SU-DHL-6 (cell line): ENCODE measurements around the gene PRR3.

Source experiments
- H2AFZ ChIP-seq: fragments of 200-600 bp; sonication (generic); 2 replicates; pipeline ENCODE4 v1.6.1; 2014; ENCODE audit warnings: low read depth, mild to moderate bottlenecking, moderate library complexity, mixed read lengths, antibody characterized with exemption, low read length; ENCODE audit not compliant: severe bottlenecking
- H3F3A ChIP-seq: fragments of 200-600 bp; shearing (Covaris generic); 2 replicates; pipeline ENCODE4 v1.6.0; 2016; ENCODE audit warnings: antibody characterized with exemption, mild to moderate bottlenecking; ENCODE audit not compliant: insufficient read depth
- H3K27ac ChIP-seq: fragments of 200-600 bp; sonication (generic); 2 replicates; pipeline ENCODE4 v1.5.1; 2016; ENCODE audit warnings: low read depth, mild to moderate bottlenecking, low read length, moderate library complexity, mixed read lengths
- H3K27me3 ChIP-seq: fragments of 200-600 bp; sonication (generic), shearing (Covaris generic); 2 replicates; pipeline ENCODE4 v1.6.0; 2014; ENCODE audit warnings: mild to moderate bottlenecking, low read length
- H3K36me3 ChIP-seq: fragments of 200-600 bp; sonication (generic); 2 replicates; pipeline ENCODE4 v1.6.1; 2014; ENCODE audit warnings: mild to moderate bottlenecking, low read length, mixed read lengths
- H3K4me2 ChIP-seq: fragments of 300-600, 200-600 bp; shearing (Covaris generic), sonication (generic); 2 replicates; pipeline ENCODE4 v1.6.0; 2014; ENCODE audit warnings: low read length, low read depth, mild to moderate bottlenecking; ENCODE audit not compliant: poor library complexity, severe bottlenecking
- H3K4me3 ChIP-seq: fragments of 200-600 bp; sonication (generic); 2 replicates; pipeline ENCODE4 v1.5.1; 2014; ENCODE audit warnings: antibody characterized with exemption, low read length, mild to moderate bottlenecking, mixed read lengths; ENCODE audit not compliant: insufficient read depth, poor library complexity, severe bottlenecking
- H3K79me2 ChIP-seq: fragments of 200-600 bp; sonication (generic); 2 replicates; pipeline ENCODE4 v1.6.1; 2014; ENCODE audit warnings: mild to moderate bottlenecking, low read length, moderate library complexity; ENCODE audit not compliant: insufficient read depth
- H3K9ac ChIP-seq: fragments of 200-600 bp; sonication (generic); 2 replicates; pipeline ENCODE4 v1.7.0; 2014; ENCODE audit warnings: mild to moderate bottlenecking, low read length
- H3K9me2 ChIP-seq: fragments of 200-600 bp; sonication (generic); replicated peaks from 2 replicates; pipeline ENCODE4 v1.6.1; 2014; ENCODE audit warnings: low read length; ENCODE audit not compliant: insufficient read depth
- H3K9me3 ChIP-seq: fragments of 200-600 bp; sonication (generic); 2 replicates; pipeline ENCODE4 v1.6.1; 2014; ENCODE audit warnings: low read length, mixed read lengths; ENCODE audit not compliant: insufficient read depth
- H4K20me1 ChIP-seq: fragments of 200-600 bp; sonication (generic); 2 replicates; pipeline ENCODE4 v1.6.1; 2014; ENCODE audit warnings: low read depth, mild to moderate bottlenecking, antibody characterized with exemption, low read length, moderate library complexity, mixed read lengths
- EZH2phosphoT487 ChIP-seq: fragments of 200-600 bp; sonication (generic), shearing (Covaris generic); conservative IDR thresholded peaks from 2 replicates; pipeline ENCODE4 v1.6.1; 2018; ENCODE audit warnings: mild to moderate bottlenecking, antibody characterized with exemption, low read length, moderate library complexity, mixed read lengths
- TF ChIP-seq, protein P1 (sequence below): fragments of 200-600 bp; sonication (generic); IDR thresholded peaks from one replicate; pipeline ENCODE4 v1.5.1; 2017; ENCODE audit warnings: antibody characterized with exemption, mild to moderate bottlenecking, low read length, moderate library complexity; ENCODE audit not compliant: insufficient read depth, poor library complexity, severe bottlenecking

The PRR3 gene

GRCh38 chr6:30541515-30542403, 15.3 kb upstream of the PRR3 start:
- peak overlapping the region; percentile 28 for H3K9ac ChIP-seq
- H3K9me3 ChIP-seq: no peaks in the 10 kb centered on the region
- H2AFZ ChIP-seq: peak overlapping the region; percentile 53
- H3K36me3 ChIP-seq: no peaks in the 10 kb centered on the region
- TF ChIP-seq EZH2phosphoT487: no peak
- TF ChIP-seq, protein P1, sequence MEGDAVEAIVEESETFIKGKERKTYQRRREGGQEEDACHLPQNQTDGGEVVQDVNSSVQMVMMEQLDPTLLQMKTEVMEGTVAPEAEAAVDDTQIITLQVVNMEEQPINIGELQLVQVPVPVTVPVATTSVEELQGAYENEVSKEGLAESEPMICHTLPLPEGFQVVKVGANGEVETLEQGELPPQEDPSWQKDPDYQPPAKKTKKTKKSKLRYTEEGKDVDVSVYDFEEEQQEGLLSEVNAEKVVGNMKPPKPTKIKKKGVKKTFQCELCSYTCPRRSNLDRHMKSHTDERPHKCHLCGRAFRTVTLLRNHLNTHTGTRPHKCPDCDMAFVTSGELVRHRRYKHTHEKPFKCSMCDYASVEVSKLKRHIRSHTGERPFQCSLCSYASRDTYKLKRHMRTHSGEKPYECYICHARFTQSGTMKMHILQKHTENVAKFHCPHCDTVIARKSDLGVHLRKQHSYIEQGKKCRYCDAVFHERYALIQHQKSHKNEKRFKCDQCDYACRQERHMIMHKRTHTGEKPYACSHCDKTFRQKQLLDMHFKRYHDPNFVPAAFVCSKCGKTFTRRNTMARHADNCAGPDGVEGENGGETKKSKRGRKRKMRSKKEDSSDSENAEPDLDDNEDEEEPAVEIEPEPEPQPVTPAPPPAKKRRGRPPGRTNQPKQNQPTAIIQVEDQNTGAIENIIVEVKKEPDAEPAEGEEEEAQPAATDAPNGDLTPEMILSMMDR: peak; percentile 100
- H4K20me1 ChIP-seq: no peaks in the 10 kb centered on the region
- no peaks in the 10 kb centered on the region for H3K27me3 ChIP-seq
- H3K4me2 ChIP-seq: peak overlapping the region; percentile 60
- no peaks in the 10 kb centered on the region for H3K9me2 ChIP-seq
- H3F3A ChIP-seq: peaks cover 40% of the 10 kb centered on the region
- peak overlapping the region; percentile 53 for H3K27ac ChIP-seq
- H3K79me2 ChIP-seq: no peaks in the 10 kb centered on the region
- peak overlapping the region; percentile 49 for H3K4me3 ChIP-seq

DNA sequence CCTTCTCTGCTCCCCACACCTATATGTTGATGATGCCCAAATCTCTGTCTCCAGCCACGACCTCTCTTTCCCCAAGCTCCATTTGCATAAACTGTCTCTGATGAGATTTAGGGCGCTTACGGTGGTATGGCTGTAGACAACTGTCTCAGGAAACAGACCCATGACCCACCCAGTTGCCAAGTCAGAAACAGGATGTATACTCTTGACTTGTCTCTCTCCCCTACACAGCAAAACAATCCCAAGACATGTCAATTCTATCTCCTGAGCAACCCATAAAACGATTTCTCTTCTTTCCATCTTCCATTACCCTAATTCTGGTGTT, 14.7 kb upstream of the PRR3 start:
- H3K9ac ChIP-seq: peak overlapping the region; percentile 28

GRCh38 chr6:30542915-30543314, 14.2 kb upstream of the PRR3 start:
- H3K4me2 ChIP-seq: peak overlapping the region; percentile 60
- H3K27ac ChIP-seq: peak overlapping the region; percentile 53
- H3K9ac ChIP-seq: 0 out of 2 replicates have a peak overlapping the region, but pooled peaks have one; percentile 28

More for the DNA sequence above, 14.7 kb upstream of the PRR3 start:
- Histone ChIP-seq H3K27me3 (no peaks in the 10 kb centered on the region), H3K9me3 (no peaks in the 10 kb centered on the region), H3K27ac (peak overlapping the region; percentile 53), H3K9me2 (no peaks in the 10 kb centered on the region), H4K20me1 (no peaks in the 10 kb centered on the region), H3K4me3 (peak overlapping the region; percentile 49), H3F3A (peaks cover 40% of the 10 kb centered on the region), H3K79me2 (no peaks in the 10 kb centered on the region), H3K36me3 (no peaks in the 10 kb centered on the region), H2AFZ (peak overlapping the region; percentile 53), H3K4me2 (peak overlapping the region; percentile 60)
- no peak for TF ChIP-seq EZH2phosphoT487
- TF ChIP-seq, protein P1: no peak

More at GRCh38 chr6:30542915-30543314, 14.2 kb upstream of the PRR3 start:
- peaks cover 40% of the 10 kb centered on the region for H3F3A ChIP-seq
- H3K79me2 ChIP-seq: no peaks in the 10 kb centered on the region
- no peak overlapping the region for H2AFZ ChIP-seq
- no peaks in the 10 kb centered on the region for H4K20me1 ChIP-seq
- no peak for TF ChIP-seq EZH2phosphoT487
- TF ChIP-seq, protein P1: no peak
- no peak overlapping the region for H3K4me3 ChIP-seq
- no peaks in the 10 kb centered on the region for H3K36me3 ChIP-seq
- H3K9me2 ChIP-seq: no peaks in the 10 kb centered on the region
- no peaks in the 10 kb centered on the region for H3K27me3 ChIP-seq
- H3K9me3 ChIP-seq: no peaks in the 10 kb centered on the region
